HepG2 (cell line): Measurements from ENCODE around the gene PIGL. TPM values are rescaled to one million over a fixed set of nuclear protein-coding genes. Genes with fewer than 3 reads are reported as not detected.

Experiments used
- AHR ChIP-seq: IDR thresholded peaks from 2 replicates; pipeline ENCODE4 v1.6.1; 2018; ENCODE audit warnings: missing genetic modification reagents, missing compliant biosample characterization
- ATF1 ChIP-seq: IDR thresholded peaks from 2 replicates; pipeline ENCODE4 v1.6.1; 2016; ENCODE audit warnings: mild to moderate bottlenecking, control low read depth
- EZH2 ChIP-seq: conservative IDR thresholded peaks from 2 replicates; pipeline ENCODE4 v1.6.1; 2012; ENCODE audit warnings: mild to moderate bottlenecking, low read depth, low read length, moderate library complexity
- HHEX ChIP-seq: IDR thresholded peaks from 2 replicates; pipeline ENCODE4 v1.6.1; 2016; ENCODE audit warnings: control low read depth
- MIXL1 ChIP-seq: IDR thresholded peaks from 2 replicates; pipeline ENCODE4 v1.6.1; 2016
- MXD4 ChIP-seq: IDR thresholded peaks from 2 replicates; pipeline ENCODE4 v1.6.1; 2016; ENCODE audit warnings: mild to moderate bottlenecking, missing biosample characterization, missing genetic modification reagents
- NCOA5 ChIP-seq: sonication (generic); formaldehyde crosslinking; IDR thresholded peaks from 2 replicates; pipeline ENCODE4 v1.4.0; 2020; ENCODE audit warnings: missing genetic modification reagents
- PREB ChIP-seq: sonication (generic); formaldehyde crosslinking; IDR thresholded peaks from 2 replicates; pipeline ENCODE4 v1.4.0; 2020; ENCODE audit warnings: missing genetic modification reagents
- SOX5 ChIP-seq: IDR thresholded peaks from 2 replicates; pipeline ENCODE4 v1.6.1; 2016; ENCODE audit warnings: borderline replicate concordance
- SSRP1 ChIP-seq: IDR thresholded peaks from 2 replicates; pipeline ENCODE4 v1.6.1; 2016; ENCODE audit warnings: control low read depth
- TAF15 ChIP-seq: fragments of 200-400 bp; formaldehyde crosslinking; IDR thresholded peaks from one replicate; pipeline ENCODE4 v1.6.1; 2018; ENCODE audit warnings: mild to moderate bottlenecking, low read depth, low read length; ENCODE audit not compliant: poor library complexity, severe bottlenecking
- TBX3 ChIP-seq: fragments of 450-650 bp; IDR thresholded peaks from 2 replicates; pipeline ENCODE4 v1.6.1; 2017; ENCODE audit warnings: antibody characterized with exemption, mild to moderate bottlenecking, inconsistent platforms, borderline replicate concordance
- TEAD2 ChIP-seq: sonication (generic); formaldehyde crosslinking; IDR thresholded peaks from 2 replicates; pipeline ENCODE4 v1.9.0; 2021; ENCODE audit warnings: missing genetic modification reagents
- WIZ ChIP-seq: sonication (generic); formaldehyde crosslinking; IDR thresholded peaks from 2 replicates; pipeline ENCODE4 v1.5.1; 2020; ENCODE audit warnings: mild to moderate bottlenecking, missing genetic modification reagents
- ZNF33A ChIP-seq: sonication (generic); formaldehyde crosslinking; IDR thresholded peaks from 2 replicates; pipeline ENCODE4 v1.5.1; 2020; ENCODE audit warnings: missing genetic modification reagents, mild to moderate bottlenecking, moderate library complexity, borderline replicate concordance
- ZNF574 ChIP-seq: sonication (generic); formaldehyde crosslinking; IDR thresholded peaks from 2 replicates; pipeline ENCODE4 v1.4.0; 2020; ENCODE audit warnings: missing genetic modification reagents
- ZNF589 ChIP-seq: sonication (generic); formaldehyde crosslinking; conservative IDR thresholded peaks from 2 replicates; pipeline ENCODE4 v1.8.0; 2022; ENCODE audit warnings: mild to moderate bottlenecking, moderate library complexity, missing genetic modification reagents
- polyA plus RNA-seq, 8 experiments: library from polyadenylated mRNA; depleted of rRNA in 3 of 8; stranded (reverse) in 7 of 8; unstranded in 1 of 8; fragments of >200 nt; fragmentation: Illumina TruSeq in 4 of 8; extraction: Trizol in 4 of 8; gene quantifications; 2 replicates each; pipeline versions ENCODE4 v1.2.1 to v1.2.3, GENCODE V29; 2011 to 2016; ENCODE audit warnings: low read depth in 4 of 8, missing spikeins in 1 of 8, mixed read lengths in 1 of 8; ENCODE audit not compliant: insufficient read depth in 1 of 8
- total RNA-seq, 5 experiments: library from RNA; depleted of rRNA; stranded (reverse); fragments of >200 nt; fragmentation: Illumina TruSeq; extraction: Trizol; gene quantifications; 2 replicates each; pipeline ENCODE4 v1.2.3, GENCODE V29; 2016; ENCODE audit warnings: low read depth in 1 of 5
- TF ChIP-seq, protein P1 (sequence below): sonication (generic); formaldehyde crosslinking; IDR thresholded peaks from 2 replicates; pipeline ENCODE4 v1.4.0; 2020; ENCODE audit warnings: mild to moderate bottlenecking, missing genetic modification reagents
- TF ChIP-seq, protein P2 (sequence below): sonication (generic); formaldehyde crosslinking; IDR thresholded peaks from 2 replicates; pipeline ENCODE4 v1.4.0; 2020; ENCODE audit warnings: missing genetic modification reagents, borderline replicate concordance

Gene PIGL
- total and polyA plus RNA-seq, 2 of the 13 experiments (the other 11 are each of a cell fraction or from before 2014, with no cell fraction given), result 28.5 to 63.8 TPM

DNA sequence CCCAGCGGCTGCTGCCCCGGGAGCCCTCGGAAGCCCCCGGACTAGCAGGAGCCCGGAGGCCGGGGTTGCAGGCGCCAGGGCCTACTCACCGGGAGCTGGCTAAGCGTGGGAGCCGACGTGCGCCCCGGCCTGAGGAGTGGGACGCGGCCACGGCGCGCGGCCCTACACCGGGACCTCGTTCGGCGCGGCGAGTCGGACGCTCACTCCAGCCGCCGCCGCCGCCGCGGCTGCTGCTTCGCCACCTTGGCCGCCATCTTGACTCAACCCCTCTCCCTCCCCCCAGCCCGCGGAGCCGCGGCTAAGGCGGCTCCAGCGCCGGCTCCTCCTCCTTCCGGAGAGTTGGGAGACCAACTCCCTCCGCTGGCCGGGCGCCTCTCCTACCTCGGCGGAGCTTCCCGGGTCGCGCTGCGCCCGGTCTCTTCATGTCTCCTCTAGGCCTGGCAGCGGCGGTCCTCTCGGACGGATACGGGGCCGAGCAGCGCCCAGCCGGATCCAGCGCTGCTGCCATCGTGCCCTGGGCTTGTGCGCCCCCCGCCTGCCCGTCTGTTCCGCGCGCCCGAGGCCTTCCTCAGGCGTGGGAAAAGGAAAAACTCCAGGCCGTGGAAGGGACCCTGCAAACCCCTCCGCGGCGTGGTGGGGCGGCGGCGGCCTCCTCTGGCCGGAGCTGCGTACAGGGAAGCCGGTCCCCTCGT, 1.6 kb upstream of the PIGL start, which contains the start of gene NCOR1 (continued):
- TF ChIP-seq PREB (CRISPR knock-in tag), result no peak
- TF ChIP-seq HHEX, result no peak
- TF ChIP-seq, protein P1, sequence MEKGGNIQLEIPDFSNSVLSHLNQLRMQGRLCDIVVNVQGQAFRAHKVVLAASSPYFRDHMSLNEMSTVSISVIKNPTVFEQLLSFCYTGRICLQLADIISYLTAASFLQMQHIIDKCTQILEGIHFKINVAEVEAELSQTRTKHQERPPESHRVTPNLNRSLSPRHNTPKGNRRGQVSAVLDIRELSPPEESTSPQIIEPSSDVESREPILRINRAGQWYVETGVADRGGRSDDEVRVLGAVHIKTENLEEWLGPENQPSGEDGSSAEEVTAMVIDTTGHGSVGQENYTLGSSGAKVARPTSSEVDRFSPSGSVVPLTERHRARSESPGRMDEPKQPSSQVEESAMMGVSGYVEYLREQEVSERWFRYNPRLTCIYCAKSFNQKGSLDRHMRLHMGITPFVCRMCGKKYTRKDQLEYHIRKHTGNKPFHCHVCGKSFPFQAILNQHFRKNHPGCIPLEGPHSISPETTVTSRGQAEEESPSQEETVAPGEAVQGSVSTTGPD (CRISPR knock-in tag), result no peak
- no peak for TF ChIP-seq EZH2
- peak; percentile 85 for TF ChIP-seq TAF15
- TF ChIP-seq TEAD2 (CRISPR knock-in tag), result no peak
- no peak for TF ChIP-seq ZNF33A (CRISPR knock-in tag)
- TF ChIP-seq NCOA5 (CRISPR knock-in tag), result no peak
- TF ChIP-seq AHR (CRISPR knock-in tag), result no peak
- TF ChIP-seq MIXL1 (CRISPR knock-in tag), result no peak
- TF ChIP-seq TBX3, result no peak; the same call in 1 of the 2 replicates
- peak; percentile 34; the same call in 1 of the 2 replicates for TF ChIP-seq MXD4 (CRISPR knock-in tag)
- no peak for TF ChIP-seq ATF1 (CRISPR knock-in tag)
- TF ChIP-seq ZNF574 (CRISPR knock-in tag), result peak; percentile 79
- TF ChIP-seq SSRP1 (CRISPR knock-in tag), result no peak
- TF ChIP-seq SOX5 (CRISPR knock-in tag), result peak; percentile 42; the same call in 1 of the 2 replicates
- TF ChIP-seq, protein P2, sequence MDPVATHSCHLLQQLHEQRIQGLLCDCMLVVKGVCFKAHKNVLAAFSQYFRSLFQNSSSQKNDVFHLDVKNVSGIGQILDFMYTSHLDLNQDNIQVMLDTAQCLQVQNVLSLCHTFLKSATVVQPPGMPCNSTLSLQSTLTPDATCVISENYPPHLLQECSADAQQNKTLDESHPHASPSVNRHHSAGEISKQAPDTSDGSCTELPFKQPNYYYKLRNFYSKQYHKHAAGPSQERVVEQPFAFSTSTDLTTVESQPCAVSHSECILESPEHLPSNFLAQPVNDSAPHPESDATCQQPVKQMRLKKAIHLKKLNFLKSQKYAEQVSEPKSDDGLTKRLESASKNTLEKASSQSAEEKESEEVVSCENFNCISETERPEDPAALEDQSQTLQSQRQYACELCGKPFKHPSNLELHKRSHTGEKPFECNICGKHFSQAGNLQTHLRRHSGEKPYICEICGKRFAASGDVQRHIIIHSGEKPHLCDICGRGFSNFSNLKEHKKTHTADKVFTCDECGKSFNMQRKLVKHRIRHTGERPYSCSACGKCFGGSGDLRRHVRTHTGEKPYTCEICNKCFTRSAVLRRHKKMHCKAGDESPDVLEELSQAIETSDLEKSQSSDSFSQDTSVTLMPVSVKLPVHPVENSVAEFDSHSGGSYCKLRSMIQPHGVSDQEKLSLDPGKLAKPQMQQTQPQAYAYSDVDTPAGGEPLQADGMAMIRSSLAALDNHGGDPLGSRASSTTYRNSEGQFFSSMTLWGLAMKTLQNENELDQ, result no peak; the same call in 1 of the 2 replicates
- TF ChIP-seq WIZ (CRISPR knock-in tag), result no peak; the same call in 1 of the 2 replicates
- TF ChIP-seq ZNF589 (CRISPR knock-in tag), result no peak
